GM18526 (cell line): ENCODE data around the gene GK.

Source experiments
- POLR2A ChIP-seq: IDR thresholded peaks from 3 replicates; pipeline ENCODE4 v1.6.1; 2011; ENCODE audit not compliant: insufficient read length; ENCODE audit errors: extremely low read depth

The GK gene

GRCh38 chrX:30680618-30681017, 27.4 kb downstream of the GK start:
- no peak for TF ChIP-seq POLR2A

- TF ChIP-seq POLR2A: no peak
Measured at GRCh38 chrX:30688641-30689040, 35.4 kb downstream of the GK start.

- TF ChIP-seq POLR2A: no peak
Measured at GRCh38 chrX:30689116-30689515, 35.9 kb downstream of the GK start.

- no peak for TF ChIP-seq POLR2A
Measured at GRCh38 chrX:30690330-30690729, 37.1 kb downstream of the GK start.

GRCh38 chrX:30693999-30694650, 40.9 kb downstream of the GK start:
- TF ChIP-seq POLR2A: no peak

GRCh38 chrX:30702736-30703135, 49.5 kb downstream of the GK start:
- TF ChIP-seq POLR2A: no peak

GRCh38 chrX:30706216-30706775, 53.1 kb downstream of the GK start:
- TF ChIP-seq POLR2A: no peak

- no peak for TF ChIP-seq POLR2A
Measured at GRCh38 chrX:30712214-30712613, 59.0 kb downstream of the GK start.

GRCh38 chrX:30713061-30713525, 59.9 kb downstream of the GK start:
- no peak for TF ChIP-seq POLR2A

- no peak for TF ChIP-seq POLR2A
Measured at GRCh38 chrX:30714138-30714537, 60.9 kb downstream of the GK start.

GRCh38 chrX:30715976-30716375, 62.8 kb downstream of the GK start:
- TF ChIP-seq POLR2A: no peak

GRCh38 chrX:30733852-30734660, 80.8 kb downstream of the GK start:
- TF ChIP-seq POLR2A: no peak

GRCh38 chrX:30734782-30735181, 81.6 kb downstream of the GK start:
- TF ChIP-seq POLR2A: no peak

- no peak for TF ChIP-seq POLR2A
Measured at GRCh38 chrX:30735839-30736238, 82.6 kb downstream of the GK start.

GRCh38 chrX:30741545-30741944, 88.3 kb downstream of the GK start:
- no peak for TF ChIP-seq POLR2A

- no peak for TF ChIP-seq POLR2A
Measured at GRCh38 chrX:30748342-30748960, 95.2 kb downstream of the GK start.
